HG02973 (cell line): ENCODE data around the gene RUVBL1.
A peak's percentile ranks its signal among the peaks of the same experiment; 100 is the strongest.

Experiments used
- ATAC-seq: cut with Tn5 transposase; IDR thresholded peaks from one replicate; pipeline ENCODE4 v1.9.1; 2021; ENCODE audit warnings: moderate library complexity; ENCODE audit not compliant: unreplicated experiment

Gene RUVBL1

DNA sequence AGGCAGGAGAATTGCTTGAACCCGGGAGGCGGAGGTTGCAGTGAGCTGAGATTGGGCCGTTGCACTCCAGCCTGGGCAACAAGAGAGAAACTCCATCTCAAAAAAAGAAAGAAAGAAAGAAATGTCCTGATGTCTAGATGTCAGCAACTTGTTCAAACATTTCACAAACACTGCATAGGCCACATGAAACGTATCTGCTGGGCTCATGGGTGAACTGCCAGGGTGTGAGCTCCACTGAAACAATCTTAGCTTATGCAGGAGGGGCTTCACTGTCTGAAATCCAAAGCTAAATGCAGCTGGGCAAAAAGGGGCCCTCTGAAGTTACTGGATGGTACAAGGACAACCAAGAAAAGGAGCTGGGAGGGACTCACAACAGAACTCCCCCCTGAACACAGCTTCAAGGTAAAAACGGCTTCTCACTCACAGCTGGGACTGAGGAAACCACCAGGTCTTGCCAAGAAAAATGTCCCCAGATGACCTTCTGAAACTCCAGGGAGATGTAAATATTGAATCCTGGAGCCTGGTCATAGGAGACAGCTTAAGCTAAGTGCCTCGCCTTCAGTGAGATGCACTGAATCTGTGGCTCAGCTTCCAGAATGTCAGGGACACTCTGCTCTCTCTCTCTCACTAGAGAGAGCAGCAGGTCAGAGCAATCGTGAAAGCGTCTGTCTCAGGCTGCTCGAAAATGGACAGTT is 39.5 kb downstream of the RUVBL1 start:
- ATAC-seq = no peak

DNA sequence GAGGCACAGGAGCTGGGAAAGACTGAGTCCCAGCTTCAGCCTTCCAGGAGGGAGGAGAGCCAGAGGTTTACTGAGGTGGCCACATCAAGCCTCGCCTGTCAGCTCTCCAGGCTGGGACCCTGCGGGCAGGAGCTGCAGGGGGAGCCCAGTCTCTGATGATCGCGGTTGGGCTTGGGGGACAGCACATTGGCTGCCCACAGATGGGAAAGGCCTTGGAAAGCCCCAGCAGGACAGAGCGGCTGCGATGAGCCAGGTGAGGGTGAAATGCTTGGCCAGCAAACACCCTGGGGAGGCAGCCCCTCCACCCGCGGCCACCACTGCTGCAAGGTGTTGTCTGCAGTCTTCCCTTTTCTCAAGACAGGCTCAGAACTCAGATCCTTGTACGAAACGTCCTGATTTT is 40.2 kb downstream of the RUVBL1 start:
- ATAC-seq = no peak

DNA sequence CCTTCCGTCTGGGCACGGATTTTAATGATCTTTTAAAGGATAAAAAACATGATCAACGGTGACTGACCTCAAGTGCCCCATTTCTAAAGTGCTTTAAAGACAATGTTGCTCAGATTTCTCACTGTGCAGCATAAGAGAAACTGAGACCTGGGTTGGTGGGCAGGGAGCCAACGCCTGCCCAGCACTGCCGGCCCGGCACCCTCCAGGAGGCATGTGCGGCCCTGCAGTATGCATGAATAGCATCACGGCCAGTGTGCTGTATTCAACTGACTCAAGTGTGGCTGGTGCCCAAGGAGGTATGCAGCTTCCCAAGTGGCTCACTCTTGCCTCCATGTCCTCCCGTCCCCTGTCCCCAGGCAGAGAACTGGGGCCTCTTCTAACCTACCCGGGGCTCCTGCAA is 41.1 kb downstream of the RUVBL1 start:
- ATAC-seq = no peak

DNA sequence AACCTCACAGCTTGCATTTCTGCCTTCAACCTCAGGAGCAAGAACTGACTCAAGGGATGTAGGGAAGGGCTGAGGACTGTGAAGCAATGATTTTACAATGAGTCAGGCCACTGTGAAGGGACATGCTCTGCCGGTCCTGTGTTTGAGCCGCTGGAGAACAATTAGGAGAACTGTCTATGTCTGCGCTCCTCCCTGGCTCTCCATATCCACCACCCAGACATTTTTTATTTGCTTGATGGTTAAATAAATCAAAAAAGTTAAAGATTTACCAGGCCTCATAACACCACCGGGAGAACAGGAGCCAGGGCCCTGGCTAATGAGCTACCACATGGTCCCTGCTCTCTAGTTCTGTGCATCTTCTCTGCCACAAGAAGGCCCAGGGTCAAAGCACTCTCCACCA is 41.8 kb downstream of the RUVBL1 start:
- ATAC-seq = no peak

DNA sequence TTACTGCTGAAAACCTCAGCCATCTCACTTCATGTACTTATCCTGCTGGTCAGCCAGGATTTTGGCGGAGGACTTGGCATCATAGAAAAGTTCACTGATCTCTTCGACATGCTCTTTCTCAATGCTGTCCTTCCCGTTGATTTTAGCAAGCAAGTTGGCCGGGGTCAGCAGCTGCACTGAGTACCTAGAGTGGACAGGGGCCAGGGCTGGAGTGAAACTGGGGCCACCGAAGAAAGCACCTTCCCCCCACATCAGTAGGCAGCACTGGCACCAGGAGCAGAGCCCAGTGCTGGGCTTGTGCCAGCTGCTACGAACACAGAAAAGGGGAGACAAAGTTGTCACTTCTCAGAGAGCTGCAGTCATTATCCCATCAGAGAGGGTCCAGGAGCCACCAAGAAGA is 42.4 kb downstream of the RUVBL1 start:
- no peak for ATAC-seq

DNA sequence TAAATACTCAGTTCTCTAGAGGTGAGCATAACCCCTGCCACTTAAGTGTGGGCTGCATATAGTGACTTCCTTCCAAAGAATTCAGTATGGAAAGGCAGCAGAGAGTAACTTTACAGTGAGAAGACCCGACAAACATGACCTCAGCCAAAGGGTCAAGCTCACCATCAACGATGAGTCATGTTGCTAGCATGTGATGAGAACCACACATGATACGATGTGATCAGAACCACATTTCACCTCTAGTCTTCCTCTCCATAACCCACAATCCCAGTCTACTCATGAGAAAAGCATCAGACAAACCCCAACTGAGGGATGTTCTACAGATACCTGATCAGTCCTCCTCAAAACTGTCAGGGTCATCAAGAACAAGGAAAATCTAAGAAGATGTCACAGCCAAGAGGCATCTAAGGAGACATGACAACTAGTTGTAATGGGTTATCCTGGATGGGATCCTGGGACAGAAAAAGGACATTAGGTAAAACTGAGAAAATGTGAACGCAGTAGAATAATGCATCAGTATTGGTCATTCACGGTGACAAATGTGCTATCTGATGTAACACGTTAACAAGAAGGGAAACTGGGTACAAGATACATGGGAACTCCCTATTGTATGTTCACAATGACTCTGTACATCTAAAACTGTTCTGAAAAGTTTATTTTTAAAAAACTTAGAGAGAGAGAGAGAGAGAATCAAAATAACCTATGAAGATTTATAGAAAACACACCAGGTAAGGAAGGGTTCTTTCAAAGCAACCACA is 43.1 kb downstream of the RUVBL1 start:
- no peak for ATAC-seq

DNA sequence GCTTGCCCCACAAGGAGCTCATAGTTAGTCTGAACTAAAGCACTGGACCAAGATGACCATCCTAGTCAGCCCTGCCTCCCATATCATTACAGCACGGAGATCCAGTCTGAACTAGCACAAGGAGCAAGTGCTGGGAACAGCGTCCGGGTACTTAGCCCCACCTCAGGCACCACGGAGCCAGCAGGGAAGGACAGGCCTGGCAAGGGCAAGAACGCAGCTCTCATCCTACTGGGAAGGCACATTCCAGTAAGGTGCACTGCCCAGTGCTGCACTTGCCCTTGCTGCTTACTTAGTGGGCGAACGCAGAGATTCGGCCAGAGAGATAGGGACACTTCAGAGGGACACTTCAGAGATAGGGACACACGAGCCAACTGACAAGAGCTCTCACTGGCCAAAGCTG is 43.8 kb downstream of the RUVBL1 start:
- no peak for ATAC-seq

DNA sequence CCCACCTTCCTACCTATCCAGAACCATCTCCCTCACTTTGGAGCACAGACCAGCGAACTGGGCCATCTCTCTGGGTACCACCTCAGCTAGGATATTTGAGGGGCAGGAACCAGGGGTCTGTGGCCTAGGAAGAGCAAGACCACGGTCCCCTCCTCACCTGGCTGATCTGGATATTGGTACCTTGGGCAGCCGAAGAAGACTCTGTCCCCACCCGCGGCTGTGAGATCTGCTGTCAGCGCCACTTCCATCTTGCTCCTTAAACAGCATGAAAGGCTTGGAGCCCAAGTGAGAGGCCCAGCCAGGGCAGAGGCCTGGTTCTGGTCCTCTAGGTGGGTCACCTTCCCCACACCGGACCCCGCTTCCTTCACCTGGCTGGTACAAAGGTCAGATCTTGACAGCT is 44.7 kb downstream of the RUVBL1 start:
- ATAC-seq = no peak

DNA sequence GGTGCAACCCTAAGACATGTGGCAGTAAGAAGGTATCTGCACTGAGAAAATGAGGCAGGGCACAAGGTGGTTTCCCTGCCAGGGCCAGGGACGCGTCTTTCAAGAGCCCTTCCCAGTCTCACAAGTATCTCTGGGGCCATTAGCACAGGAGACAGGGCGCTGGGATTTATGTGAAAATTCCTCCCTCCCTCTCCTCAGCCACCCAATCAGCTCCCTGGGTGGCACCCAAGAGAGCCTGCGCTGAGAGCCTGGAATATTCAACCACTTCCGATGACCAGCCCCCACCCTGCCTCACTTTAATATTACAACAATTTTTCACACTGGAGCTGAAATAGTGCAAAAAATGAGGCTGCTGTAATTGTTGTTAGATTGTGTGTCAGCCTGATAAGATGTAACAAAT is 45.3 kb downstream of the RUVBL1 start:
- no peak for ATAC-seq

DNA sequence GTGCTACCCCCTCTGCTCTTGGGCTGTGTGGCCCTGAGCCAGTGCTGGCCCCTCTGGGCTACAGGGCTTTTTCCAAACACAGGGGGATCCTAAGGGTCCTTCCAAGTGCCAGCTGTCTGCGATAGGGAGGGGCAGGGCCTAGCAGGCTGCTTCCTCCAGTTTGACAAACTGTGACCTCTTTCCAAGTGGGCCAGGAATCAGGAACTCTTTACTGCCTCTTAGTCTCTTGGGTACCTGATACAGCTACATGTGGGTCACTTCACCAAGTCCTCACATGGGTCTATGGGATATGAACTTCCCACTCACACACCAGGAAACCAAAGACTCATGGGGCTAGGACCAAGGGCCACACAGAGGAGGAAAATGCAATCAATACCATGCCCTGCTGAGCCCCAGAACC is 45.9 kb downstream of the RUVBL1 start:
- no peak for ATAC-seq

DNA sequence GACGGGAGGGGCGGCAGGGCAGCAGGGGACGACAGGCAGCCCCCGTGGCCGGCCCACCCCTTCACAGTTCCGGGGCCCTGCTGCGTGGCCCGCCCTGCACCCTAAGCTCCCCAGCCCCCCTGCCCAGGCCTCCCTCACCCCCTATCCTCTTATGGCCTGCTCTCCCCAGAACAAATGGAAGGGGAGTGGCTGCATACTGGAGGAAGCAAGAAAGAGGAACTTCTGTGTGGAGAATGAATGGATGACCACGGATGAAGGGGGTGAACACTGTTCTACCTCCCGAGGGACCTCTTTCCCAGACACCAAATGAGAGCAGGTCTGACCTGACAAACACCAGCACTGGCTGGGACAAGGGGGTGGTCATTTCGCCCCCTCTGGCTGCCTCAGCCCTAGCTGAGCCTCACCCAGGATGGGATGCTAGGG is 46.4 kb downstream of the RUVBL1 start:
- ATAC-seq = no peak

DNA sequence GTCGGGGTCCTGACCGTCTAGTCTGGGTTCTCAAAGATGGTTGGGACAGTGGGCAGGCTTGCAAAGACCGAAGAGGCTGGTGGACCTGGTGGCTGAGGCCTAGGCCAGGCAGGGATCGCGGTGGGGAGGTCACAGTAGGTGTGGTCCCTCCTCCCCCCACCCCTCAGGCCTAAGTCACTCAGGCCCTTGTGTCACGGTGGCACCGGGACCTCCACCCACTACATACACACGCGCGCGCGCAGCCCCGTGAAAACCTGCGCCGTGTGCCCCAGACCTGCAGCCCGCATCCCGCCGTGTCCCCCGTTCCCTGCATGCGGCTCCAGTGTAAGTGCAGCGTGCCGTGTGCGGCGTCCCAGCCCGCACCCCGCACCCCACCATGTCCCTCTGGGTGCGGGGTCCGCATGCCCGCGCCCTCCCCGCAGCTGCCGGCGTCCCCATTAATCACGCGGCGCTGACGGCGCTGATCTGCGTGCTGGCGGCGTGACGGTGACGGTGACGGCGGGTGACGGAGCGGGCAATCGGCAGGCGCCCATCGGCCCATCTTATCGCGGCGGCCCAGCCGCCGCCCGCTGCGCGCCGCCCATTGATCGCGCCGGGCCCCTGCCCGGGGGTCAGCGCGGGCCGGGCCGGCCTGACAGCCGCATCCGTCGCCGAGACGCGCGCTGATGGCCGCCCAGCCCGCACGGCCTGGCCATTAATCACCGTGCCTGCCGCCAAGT is 47.0 kb downstream of the RUVBL1 start:
- no peak for ATAC-seq

DNA sequence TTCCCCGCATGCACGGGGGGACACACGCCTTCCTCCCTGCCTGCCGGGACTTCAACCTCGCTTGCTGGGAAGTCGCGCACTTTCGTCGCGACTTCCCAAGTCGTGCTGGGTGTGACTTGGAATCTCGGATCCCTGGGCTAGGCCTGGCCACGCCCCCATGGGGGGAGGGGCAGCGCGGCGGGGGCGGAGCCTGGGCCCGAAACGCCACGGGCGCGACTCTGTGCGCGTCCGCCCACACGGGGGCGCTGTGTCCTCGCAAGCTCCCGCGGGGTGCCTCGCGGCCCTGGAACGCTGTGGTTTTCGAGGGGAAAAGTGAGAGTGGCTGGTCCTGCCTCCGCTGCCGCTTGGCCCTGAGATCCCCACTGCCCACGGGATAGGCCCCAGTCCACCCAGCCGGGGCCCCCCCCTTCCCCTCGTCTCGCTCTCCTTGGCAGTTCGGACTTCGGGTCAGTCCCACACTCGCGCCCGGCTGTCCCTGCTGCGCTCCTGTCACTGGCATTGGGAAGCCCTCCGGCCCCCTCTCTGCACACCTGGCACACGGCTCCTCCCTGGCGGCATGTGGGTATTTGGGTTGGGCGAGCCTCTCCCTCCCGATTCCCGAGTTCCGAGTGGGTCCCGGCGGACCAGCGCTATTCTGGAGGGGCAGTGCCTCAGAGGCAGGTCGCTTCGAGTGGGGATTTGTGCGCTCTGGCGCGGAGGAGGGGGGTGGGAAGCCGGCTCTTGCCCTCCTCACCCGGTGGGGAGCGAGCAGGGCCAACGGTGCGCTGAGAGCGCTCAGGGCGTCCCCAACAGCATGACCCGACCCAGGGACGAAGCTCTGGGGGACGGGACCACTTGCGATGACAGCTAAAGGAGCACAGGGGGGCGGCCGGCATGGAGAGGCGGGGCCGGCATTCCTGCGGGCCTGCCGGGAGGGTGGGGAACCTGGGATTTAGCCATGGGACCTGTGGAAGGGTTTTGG is 47.8 kb downstream of the RUVBL1 start:
- peak; percentile 59 for ATAC-seq

DNA sequence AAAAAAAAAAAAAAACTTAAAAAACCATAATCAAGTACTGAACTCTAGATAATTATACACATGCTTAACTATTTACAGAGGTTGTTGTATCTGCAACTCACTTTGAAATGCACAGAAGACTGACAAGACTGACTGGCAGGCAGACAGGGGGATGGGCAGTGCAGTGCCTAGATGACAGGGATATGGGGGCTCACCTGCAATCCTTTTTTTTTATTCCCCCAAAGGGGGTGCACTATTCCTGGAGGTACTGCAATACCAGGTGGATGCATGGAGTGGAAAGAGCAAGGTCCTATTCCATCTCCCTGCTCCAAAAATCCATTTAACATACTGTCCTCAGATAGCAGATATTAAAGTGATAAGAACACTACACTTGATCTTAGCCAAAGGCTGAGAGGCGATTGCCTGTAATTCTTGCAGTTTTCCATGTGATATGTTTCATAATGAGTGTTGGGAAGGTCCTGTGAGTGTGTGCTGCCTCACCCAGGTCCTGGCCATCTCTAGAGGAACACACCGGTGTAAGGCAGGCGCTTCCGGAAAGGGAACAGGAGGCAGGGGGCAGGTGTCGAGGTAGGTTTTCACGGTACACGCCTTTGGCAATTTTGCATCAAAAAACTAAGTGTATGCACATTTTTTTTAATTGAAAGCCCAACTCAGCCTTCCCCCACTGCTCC is 48.6 kb downstream of the RUVBL1 start:
- no peak for ATAC-seq

DNA sequence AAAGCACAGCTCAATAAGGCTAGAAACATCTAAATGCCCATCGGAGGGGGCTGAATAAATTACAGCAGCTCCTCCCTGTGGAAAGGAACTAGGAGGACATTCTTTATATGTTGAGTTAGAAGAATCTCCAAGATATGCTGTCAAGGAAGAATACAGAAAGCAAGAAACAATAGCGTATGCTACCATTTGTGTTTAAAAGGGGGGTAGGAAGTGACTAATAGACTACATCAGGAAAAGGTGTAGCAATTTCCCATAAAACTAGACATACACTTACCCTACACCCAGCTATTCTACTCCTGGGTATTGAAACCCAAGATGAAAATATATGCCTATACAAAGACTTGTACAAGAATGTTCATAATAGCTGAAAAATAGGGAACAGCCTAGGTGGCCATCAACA is 49.8 kb downstream of the RUVBL1 start:
- no peak for ATAC-seq

DNA sequence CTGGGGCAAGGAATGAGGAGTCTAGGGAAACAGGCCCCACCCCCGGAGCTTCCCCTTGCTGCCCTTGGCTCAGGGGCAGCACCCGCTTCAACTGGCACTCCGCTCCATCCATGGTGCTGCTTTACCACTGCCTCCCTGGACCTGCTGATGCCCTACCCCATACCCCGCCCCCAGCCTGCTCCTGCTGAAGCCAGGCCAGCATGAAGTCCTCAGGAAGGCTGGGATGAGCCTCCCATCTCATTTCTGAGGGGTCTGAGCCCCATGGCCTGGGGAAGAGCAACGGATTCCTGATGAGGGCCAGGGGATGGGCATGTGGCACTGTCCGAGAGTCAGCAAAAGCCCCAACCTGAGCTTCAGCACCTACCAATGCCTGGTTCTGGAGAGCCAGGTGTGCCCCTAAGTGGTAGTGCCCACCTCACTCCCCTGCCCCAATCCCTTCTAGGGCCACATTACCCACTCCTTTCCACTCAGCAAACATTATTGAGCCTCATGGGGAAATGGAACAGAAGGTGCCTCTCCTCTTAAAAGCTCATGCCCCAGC is 50.4 kb downstream of the RUVBL1 start:
- no peak for ATAC-seq

DNA sequence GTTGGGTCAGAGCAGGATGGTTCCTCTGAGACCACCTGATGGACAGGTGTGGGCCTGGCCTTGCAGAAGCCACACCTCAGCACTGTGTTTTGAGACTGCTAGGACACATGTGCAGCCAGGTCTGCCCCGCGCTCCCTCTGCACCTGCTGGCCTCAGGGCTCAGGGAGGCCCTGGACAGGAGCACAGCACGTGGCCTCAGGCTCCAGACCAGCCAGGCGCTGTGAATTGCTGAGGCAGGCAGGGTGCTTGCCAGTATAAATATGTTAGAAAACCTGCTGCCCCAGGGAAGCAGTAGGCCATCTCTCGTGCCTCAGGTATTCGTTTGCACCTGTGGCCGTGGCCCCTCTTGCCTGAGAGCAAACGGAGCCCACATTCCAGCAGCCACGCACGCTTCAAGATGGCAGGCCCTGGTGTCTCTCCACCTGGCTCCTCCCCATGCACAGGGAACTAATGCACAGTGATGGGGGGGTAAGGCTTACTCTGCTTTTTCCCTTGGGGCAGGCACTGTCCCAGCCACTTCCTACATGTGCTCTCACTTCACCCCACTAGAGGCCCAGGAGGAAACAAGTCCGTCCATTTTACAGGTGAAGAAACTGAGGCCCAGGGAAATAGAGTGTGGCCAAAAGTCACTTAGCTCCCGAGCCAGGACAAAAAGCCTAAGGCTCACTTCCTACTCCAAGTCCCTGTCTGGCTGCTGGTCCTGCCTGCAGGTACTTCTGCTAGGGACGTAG is 51.0 kb downstream of the RUVBL1 start:
- ATAC-seq = no peak

DNA sequence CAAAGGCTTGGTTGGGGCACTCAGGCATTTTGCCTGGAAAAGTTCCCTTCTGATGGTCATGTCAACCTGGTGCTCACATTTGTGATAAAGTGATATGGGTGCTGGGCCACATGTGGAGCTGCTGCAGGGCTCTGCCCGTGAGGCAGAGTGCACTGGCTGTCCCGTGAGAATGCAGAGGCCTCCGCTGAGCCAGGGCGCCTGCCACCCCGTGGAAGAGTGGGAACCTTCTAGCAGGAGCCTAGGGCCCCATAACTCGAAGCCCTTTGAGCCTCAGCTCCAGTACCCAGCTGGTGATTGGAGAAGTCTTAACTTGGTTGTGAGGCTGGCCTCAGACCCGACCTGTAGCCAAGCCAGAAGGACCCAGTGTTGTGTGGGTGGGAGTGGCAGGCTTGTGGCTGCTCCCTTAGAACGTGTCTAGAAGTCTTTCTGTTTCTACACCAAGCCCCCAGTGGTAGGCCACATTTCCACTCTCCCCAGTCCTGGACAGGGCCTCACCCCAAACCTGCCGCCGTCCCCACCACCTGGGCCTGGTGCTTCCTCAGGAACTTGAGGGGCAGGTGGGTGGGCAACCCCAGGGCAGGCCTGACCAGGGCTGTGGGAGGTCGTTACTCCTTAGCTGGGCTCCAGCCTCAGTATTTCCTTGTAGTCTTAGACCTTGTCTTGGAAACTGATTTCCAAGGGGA is 51.7 kb downstream of the RUVBL1 start:
- no peak for ATAC-seq
